ENCODE measurements around the gene BTBD9.
"Not testable (repeated sequence)": the region's sequence is repeated elsewhere in the genome, so short reads cannot be mapped to it uniquely, and the experiment has no call there.

BTBD9 gene

DNA sequence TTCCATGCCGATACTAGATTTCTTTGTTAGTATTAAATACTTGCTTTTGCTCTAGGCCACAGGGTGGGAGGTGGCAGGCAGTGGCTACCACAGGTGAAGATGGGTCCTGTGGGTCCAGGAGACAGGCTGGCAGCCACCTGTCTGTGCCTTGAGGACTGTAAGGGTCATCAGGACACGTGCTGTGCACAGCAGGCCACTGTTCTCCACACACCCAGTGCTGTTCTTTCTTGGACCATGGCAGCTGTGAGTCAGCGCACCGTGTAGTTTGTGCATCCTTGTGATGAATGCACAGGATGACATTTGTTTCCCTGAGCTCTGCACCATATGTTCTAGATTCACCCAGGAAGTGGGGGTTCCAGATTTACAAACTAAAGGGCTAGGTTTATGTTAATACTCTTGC is 503.2 kb downstream of the BTBD9 start:
- DNase-seq = no peak

DNA sequence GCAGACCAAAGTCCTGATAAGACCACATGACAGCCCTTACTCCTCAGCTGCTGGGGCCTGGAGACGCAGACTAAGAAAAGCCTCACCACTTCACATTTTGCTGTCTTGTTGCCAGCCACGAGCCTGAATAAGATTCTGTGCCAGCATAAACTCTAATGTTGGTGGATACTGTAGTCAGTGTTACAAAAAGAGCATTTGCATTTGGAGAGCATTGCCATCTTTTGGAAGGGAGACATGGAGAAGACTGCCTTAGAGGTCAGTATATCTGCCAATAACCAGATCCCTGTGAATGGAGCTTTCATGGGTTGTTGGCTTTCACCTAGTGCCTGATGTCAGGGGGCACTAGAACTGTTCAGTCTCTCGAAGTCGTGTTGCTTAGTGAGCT is 505.0 kb downstream of the BTBD9 start:
- no peak for DNase-seq

DNA sequence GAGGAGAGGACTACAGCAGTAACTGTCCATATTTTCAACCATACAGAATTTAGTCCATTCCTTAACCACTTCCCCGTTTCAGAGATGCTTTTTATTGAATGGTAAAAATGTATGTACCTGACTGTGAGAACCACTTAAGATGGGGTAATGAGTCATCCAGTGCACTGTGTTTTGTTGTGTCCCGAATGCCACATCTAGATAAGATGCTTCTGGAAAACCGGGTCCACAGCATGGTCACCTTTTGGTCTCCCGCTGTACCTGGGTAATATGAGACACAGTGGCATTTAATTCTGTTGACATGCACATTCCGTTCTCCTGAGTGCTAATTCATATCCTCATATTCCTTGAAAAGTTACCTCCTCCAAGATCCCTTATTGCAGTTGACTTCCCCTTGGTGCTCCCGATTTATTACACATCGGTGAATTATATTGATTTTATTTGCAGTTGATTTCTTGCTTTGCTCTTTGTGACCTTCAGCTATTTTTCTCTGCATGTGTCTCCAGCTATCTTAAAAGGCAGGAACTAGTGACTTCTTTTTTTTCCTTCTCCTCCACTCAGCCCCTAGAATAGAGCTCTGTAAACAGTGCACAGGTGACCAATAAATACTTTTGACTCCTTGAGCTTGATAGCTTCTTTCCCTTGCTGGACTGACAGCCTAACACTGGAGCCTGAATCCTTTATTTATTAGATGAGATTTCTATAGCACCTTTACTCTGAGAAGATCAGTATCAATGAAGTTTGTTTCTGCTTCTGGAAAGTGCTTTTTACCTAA is 505.6 kb downstream of the BTBD9 start:
- no peak for DNase-seq

DNA sequence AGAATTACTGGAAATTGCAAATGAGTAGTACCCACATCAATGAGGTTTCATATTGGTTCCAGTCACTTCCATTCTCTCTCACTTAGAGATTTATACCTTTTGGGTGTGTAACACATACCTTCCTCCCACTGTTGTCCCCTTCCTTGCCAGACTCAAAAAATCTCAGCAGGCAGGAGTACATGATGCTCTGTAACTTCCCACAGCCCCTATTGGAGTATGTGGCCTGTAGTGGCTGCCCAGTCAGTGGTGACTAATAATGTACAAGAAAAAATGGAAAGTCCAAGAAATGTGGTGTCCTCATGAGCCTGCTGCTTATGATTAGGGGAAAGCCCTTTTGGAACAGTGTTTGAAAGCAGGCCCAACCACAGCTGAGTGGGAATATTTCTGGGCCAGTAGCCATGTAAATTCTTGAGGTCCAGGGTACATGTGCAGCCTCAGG is 508.2 kb downstream of the BTBD9 start:
- no peak for DNase-seq

DNA sequence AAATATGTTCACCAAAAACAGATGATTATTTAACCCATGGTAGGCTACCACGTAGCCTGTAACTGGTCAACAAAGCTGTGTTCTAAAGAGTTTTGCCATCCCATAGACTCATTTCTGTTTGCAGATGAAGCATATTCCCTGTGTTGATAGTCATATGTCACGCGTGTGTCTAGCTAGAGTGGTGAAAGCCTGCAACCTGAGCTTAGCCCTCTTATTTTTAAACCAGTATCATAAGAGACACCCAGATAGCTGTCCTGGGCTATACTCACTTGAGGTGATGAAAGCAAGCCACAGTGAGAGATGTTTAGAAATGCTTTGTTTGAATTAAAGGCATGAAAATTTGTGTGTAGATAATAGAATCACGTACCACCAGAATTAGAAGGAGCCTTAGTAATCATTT is 512.4 kb downstream of the BTBD9 start:
- no peak for DNase-seq

DNA sequence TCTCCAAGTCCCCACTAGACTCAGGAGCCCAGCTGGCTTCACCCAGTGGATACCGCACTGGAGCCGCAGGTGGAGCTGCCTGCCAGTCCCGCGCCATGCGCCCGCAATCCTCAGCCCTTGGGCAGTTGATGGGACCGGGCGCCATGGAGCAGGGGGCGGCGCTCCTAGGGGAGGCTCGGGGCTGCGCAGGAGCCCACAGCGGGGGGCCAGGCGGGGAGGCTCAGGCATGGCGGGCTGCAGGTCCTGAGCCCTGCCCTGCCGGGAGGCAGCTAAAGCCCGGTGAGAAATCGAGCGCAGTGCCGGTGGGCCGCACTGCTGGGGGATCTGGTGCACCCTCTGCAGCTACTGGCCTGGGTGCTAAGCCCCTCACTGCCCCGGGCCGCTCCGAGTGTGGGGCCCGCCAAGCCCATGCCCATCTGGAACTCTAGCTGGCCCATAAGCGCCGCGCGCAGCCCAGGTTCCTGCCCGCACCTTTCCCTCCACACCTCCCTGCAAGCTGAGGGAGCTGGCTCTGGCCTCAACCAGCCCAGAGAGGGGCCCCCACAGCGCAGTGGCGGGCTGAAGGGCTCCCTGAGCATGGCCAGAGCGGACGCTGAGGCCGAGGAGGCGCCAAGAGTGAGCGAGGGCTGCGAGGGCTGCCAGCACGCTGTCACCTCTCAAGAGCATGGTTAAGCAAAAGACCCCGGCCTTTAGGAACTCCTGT is 515.4 kb downstream of the BTBD9 start:
- not testable (repeated sequence) for DNase-seq

DNA sequence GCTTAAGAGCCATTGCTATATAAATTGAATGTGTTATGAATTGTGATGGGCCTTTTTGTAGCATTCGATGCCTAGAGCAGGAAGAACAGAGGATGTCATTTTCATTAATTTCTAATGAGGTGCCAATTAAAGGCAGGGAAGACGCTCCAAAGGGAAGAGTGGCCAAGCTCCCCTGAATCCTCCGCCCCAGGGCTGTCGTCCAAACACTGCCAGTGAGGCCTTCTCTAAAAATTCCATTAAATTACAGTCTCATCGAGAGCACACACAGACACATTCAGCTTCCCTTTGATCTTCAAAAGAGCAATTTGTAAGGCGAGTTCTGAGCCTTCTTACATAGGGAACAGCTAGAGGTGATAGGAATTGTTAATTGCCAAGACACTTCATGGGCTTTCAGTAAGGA is 520.2 kb downstream of the BTBD9 start:
- DNase-seq = no peak

DNA sequence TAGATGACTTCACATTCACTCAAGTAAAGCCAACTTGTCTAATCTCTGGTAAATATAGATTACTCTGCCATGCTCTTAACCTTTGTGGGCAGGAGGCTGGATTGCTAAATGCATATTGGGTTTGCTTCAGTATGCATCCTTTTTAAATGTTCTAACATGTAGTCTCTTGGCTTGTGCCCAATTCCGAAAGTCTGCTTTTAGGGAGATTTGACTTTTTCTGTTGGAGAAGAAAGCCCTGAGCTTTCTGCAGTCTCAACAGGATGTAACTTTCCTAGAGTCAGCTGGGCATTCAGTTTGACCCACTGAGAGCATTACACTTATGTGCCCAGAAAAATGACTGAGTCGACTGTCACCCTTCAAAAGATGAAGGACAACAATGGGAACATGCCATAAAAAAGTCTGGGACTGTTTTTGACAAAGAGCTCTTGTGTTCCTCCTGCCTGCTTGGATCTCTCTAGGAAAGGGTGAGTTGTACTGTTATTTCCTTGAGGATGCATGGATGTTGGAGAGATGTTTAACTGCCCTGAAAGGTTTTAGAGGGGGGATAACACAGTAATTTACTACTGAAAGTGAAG is 520.9 kb downstream of the BTBD9 start:
- DNase-seq = no peak

Measured in NCI-H1930 (cell line).